Transverse colon (tissue), 4 donors: Measurements from ENCODE around the gene TMEM88. TPM values are rescaled to one million over a fixed set of nuclear protein-coding genes. Genes with fewer than 3 reads are reported as not detected.

ENCODE experiments used
- DNase-seq: peaks from one replicate; pipeline ENCODE4 v3.0.0-alpha.2; 2019
- H3K27ac ChIP-seq, 4 donors: fragments of 200-600 bp; sonication (generic); 2 replicates each; pipeline ENCODE4 v1.5.1; 2016 to 2018; ENCODE audit warnings: inconsistent platforms in 4 of 4
- H3K27me3 ChIP-seq: fragments of 200-600 bp; sonication (generic); 2 replicates; pipeline ENCODE4 v1.5.1; 2017; ENCODE audit warnings: inconsistent platforms
- H3K36me3 ChIP-seq, 4 donors: fragments of 200-600 bp; sonication (generic); 2 replicates each; pipeline ENCODE4 v1.5.1; 2017 to 2019; ENCODE audit warnings: inconsistent platforms in 4 of 4
- H3K4me1 ChIP-seq, 4 donors: fragments of 200-600 bp; sonication (generic); 2 replicates each; pipeline ENCODE4 v1.5.1; 2017 to 2020; ENCODE audit warnings: inconsistent platforms in 4 of 4
- H3K4me3 ChIP-seq, 4 donors: fragments of 200-600 bp; sonication (generic); 1 replicate in 1 of 4; 2 replicates in 3 of 4; pipeline versions ENCODE4 v1.5.1 to v1.6.1; 2017 to 2019; ENCODE audit warnings: inconsistent platforms in 4 of 4
- H3K9me3 ChIP-seq, 2 donors: fragments of 200-600 bp; sonication (generic); 2 replicates each; pipeline ENCODE4 v1.5.1; 2017 to 2019; ENCODE audit warnings: inconsistent platforms in 2 of 2
- EP300 ChIP-seq: sonication (generic); formaldehyde crosslinking; IDR thresholded peaks from one replicate; pipeline ENCODE4 v1.6.1; 2017; ENCODE audit warnings: antibody characterized with exemption, low read depth
- POLR2A ChIP-seq: fragments of 450-650 bp; IDR thresholded peaks from one replicate; pipeline ENCODE4 v1.6.1; 2016; ENCODE audit warnings: antibody characterized with exemption, mild to moderate bottlenecking, moderate library complexity
- POLR2AphosphoS5 ChIP-seq, 3 donors: sonication (generic); formaldehyde crosslinking; IDR thresholded peaks; one replicate each; pipeline ENCODE4 v1.6.1; 2016; ENCODE audit warnings: antibody characterized with exemption in 3 of 3
- whole genome bisulfite sequencing, 2 donors: methylation state at CpG; one replicate each; pipeline ENCODE4 v1.1.5; 2018; ENCODE audit warnings: low coverage in 1 of 2; 5-methylcytosine and 5-hydroxymethylcytosine counted together
- in situ Hi-C, 4 donors: fragments of 200-750 bp; cut with MboI; loops; one replicate each; pipeline versions ENCODE4 v1.15.0 to v1.15.1; 2017; ENCODE audit warnings: low sequenced_read_pairs in 3 of 4, low pct_ligation_motif_present in 1 of 4, low pct_unique_long_range_greater_than_20kb in 1 of 4
- intact Hi-C: fragments of 100-400 bp; cut with DNase I; formaldehyde crosslinking; loops from one replicate; pipeline ENCODE4 v1.15.1; 2023; ENCODE audit warnings: low total_unique reads
- total RNA-seq, 4 donors: library from RNA; depleted of rRNA; stranded (reverse); fragments of >200 nt; gene quantifications; one replicate each; pipeline ENCODE4 v1.1.0, GENCODE V29; 2016
- TF ChIP-seq, protein P1 (sequence below), 5 experiments: fragments of 200-600 bp in 3 of 5; fragments of 450-650 bp in 2 of 5; sonication (generic) in 3 of 5; IDR thresholded peaks; 1 replicate in 2 of 5; 2 replicates in 3 of 5; pipeline ENCODE4 v1.5.1; 2016 to 2017; ENCODE audit warnings: antibody characterized with exemption in 5 of 5, inconsistent platforms in 3 of 5, mild to moderate bottlenecking in 2 of 5, moderate library complexity in 1 of 5

Gene TMEM88
- total RNA-seq, 4 donors from 2014 or later, result 2.4 to 13.1 (median 6.8) TPM

DNA sequence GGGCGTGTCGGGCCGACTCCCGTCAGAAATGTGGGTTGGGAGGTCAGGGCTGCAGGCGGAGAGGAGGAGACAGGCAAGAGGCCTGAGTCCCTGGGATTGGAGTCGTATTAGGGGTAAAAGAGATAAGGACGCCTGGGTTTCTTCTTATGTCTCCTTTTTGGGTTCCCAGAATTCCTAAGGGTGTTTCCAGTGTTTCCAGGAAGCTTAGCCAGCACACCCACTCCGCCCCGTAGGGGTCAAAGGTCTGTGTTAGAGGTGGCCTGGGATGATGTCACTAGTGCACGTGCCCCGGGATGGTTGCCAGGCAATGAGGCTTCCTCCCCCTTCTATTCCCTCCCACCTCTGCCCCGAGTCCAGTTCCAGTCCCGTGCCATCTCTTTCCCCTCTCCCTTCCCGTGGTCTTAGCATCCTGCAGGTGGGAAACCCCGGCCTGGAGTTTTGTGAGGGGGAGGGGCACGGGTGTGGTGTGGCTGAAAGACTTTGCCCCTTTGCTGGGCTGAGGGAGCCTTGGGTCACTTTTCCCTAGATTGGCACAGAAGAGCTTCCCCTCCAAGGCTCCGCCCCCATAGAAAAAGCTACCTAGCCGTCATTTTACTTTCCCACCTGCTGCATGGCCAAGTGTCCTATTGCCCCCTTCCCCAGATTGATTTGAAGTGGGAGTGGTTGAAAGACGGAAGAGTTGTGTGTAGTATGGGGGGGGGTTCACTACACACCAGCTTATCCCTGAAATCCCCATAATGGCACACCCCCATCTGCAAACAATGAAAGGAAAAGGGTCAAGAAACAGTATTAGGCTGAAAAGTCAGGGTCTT, 18.1 kb upstream of the TMEM88 start:
- in situ Hi-C loops (no loop called here), intact Hi-C loops (no loop called here)
- peak overlapping the region; percentile 54 to 79 (median 67) for H3K4me3 ChIP-seq
- DNase-seq, result peak; percentile 98
- H3K27ac ChIP-seq, result peak overlapping the region; percentile 97 to 99 (median 99)
- peak; percentile 57 to 77 (median 75) for TF ChIP-seq POLR2AphosphoS5 (IDR thresholded peaks at IDR 0.05)
- TF ChIP-seq EP300, result peak; percentile 93
- TF ChIP-seq POLR2A, result no peak
- H3K4me1 ChIP-seq, result peaks cover 37 to 75% (median 55%) of the 10 kb centered on the region in 4 donors
- no peaks in the 10 kb centered on the region for H3K36me3 ChIP-seq
- WGBS, 2 donors, result 1 to 8% methylated on average over 4 to 19 of the region's 19 CpGs
- H3K9me3 ChIP-seq, result no peaks in the 10 kb centered on the region
- no peaks in the 10 kb centered on the region for H3K27me3 ChIP-seq

DNA sequence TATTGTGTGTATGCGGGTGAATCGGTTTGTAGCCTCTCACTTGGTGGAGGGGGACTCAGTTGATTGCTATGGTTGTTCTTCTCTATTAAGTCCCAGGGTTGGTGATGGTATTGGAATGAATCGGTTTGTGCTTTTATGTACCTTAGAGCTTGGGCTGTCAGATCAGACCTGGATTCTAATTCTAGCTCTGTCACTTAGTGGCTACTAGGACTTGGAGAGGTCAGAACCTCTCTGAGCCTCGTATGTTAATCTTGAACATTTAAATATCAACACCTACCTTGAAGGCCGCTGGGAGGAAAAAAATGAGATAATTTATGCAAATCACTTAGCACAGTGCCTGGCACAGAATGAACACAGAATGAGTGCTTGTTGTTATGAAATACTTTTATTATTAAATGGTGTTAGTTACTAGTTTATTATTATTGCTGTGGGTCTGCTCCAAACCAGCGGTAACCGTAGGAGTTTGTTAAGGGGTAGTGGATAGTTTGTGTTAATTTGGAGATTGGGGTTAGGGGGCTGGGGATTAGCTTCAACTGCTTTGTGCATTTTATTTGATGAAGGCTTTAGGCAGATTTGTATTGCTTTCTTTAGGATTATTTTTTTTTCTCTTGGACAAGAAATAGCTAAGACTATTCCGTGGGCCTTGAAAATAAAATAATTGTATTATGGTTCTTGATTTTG, 17.3 kb upstream of the TMEM88 start:
- H3K27ac ChIP-seq, result peak overlapping the region; percentile 97 to 99 (median 99)
- H3K4me3 ChIP-seq, result peak overlapping the region in 3 of 4 donors; percentile 20 to 79 (median 54)
- H3K27me3 ChIP-seq, result no peaks in the 10 kb centered on the region
- in situ Hi-C loops, result no loop called here
- no peaks in the 10 kb centered on the region for H3K9me3 ChIP-seq
- intact Hi-C loops, result no loop called here
- DNase-seq, result no peak
- TF ChIP-seq, protein P1, sequence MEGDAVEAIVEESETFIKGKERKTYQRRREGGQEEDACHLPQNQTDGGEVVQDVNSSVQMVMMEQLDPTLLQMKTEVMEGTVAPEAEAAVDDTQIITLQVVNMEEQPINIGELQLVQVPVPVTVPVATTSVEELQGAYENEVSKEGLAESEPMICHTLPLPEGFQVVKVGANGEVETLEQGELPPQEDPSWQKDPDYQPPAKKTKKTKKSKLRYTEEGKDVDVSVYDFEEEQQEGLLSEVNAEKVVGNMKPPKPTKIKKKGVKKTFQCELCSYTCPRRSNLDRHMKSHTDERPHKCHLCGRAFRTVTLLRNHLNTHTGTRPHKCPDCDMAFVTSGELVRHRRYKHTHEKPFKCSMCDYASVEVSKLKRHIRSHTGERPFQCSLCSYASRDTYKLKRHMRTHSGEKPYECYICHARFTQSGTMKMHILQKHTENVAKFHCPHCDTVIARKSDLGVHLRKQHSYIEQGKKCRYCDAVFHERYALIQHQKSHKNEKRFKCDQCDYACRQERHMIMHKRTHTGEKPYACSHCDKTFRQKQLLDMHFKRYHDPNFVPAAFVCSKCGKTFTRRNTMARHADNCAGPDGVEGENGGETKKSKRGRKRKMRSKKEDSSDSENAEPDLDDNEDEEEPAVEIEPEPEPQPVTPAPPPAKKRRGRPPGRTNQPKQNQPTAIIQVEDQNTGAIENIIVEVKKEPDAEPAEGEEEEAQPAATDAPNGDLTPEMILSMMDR (IDR thresholded peaks at IDR 0.05), result peak in 2 of 5 experiments; percentile 15 to 25
- no peak for TF ChIP-seq POLR2AphosphoS5 (IDR thresholded peaks at IDR 0.05)
- TF ChIP-seq POLR2A, result peak; percentile 37
- peaks cover 37 to 79% (median 55%) of the 10 kb centered on the region in 4 donors for H3K4me1 ChIP-seq
- no peaks in the 10 kb centered on the region for H3K36me3 ChIP-seq
- 0 to 9% methylated on average over 5 to 8 of the region's 8 CpGs for WGBS, 2 donors

DNA sequence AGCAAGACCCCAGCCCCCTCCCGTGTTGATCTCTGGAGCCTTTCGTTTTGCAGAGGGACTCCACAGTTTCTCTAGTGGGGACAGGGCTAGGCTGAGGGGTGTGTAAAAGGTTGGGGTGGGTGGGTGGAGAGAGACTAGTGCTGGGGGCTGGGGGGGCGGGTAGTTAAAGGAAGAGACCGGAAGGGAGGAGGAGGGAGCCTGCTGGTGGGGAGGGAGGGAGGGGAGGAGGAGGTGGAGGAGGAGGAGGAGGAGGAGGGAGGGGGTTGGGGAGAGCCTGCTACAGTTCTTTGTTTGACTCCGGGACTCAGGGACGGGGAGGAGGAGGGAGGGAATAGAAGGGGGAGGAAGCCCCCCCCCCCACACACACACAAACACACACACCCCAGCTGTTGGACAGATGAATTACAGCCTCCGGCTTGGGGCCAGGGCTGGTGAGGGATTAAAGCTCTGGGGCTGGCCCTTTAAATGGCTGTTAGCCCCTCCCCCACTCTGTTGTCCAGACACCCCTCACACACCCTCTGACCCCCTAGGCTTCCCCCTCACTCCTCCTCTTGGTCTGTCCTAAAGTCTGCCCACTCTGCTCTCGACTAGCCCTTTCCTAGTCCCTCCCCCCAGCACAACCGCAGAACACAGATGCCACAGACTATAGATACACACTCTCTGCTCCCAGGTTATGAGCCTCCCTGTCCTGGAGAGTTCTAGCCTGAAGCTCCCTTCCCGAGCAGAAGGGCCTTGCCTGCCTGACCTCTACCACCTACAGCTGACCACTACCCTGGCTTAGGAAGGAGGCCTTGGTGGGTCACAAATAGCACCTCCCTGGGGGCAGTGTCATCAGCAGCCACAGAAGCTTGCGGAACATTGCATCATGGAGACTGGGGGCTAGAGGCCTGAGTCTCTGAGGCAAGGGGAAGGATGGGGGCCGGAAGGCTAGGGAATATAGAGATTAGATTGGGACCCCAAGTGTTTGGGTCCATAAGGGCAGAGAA, 16.5 kb upstream of the TMEM88 start:
- Histone ChIP-seq H3K9me3 (no peaks in the 10 kb centered on the region), H3K27me3 (no peaks in the 10 kb centered on the region), H3K36me3 (no peaks in the 10 kb centered on the region), H3K27ac (peak overlapping the region; percentile 97 to 99 (median 99)), H3K4me1 (peaks cover 37 to 84% (median 51%) of the 10 kb centered on the region in 4 donors), H3K4me3 (peak overlapping the region in 3 of 4 donors; percentile 11 to 79 (median 20))
- TF ChIP-seq, protein P1 (IDR thresholded peaks at IDR 0.05), result no peak
- TF ChIP-seq EP300 (no peak), POLR2AphosphoS5 (IDR thresholded peaks at IDR 0.05) (no peak), POLR2A (no peak)
- WGBS, 2 donors, result 17 to 22% methylated on average over 1 to 9 of the region's 12 CpGs
- in situ Hi-C loops, result no loop called here
- DNase-seq, result peak; percentile 53
- intact Hi-C loops, result no loop called here

DNA sequence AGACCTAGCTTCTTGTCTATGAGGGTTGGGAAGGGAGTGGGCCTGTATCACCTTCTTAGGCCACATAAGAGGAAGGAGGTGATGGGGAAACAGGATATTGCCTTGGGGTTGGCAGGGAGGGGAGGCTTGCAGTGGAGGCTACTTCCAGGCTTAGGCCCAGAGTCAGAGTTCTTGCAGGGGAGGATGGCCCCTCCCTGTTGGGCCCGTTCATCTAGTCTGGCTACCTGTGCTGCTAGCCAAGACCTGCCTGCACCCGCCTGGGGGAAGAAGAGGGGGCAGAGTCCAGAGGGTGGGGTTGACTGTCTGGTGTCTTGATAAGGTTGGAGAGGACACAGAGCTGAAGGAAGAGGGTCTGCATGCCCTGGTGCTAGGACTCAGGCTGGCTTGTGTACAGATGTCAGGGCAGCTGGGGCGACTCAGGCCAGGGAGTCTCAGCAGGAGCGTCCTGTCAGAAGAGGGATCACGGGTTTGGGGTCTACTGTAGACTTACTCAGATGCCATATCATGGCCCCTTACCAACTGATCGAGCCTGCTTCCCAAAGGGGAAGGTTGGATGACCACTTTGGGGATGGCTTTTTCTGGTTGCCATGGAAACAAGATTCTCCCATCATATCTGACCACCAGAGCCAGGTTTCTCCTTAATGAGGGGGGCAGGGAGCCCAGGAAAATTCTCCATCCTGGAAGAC, 15.5 kb upstream of the TMEM88 start:
- Histone ChIP-seq H3K27me3 (no peaks in the 10 kb centered on the region), H3K9me3 (no peaks in the 10 kb centered on the region), H3K36me3 (no peaks in the 10 kb centered on the region), H3K4me3 (peak overlapping the region in 2 of 4 donors; percentile 20 to 79), H3K4me1 (peaks cover 37 to 87% (median 49%) of the 10 kb centered on the region in 4 donors), H3K27ac (peak overlapping the region; percentile 97 to 99 (median 99))
- 66% methylated on average over 6 of the region's 6 CpGs; no CpG with 5 or more reads in 1 of the 2 donors for WGBS, 2 donors
- intact Hi-C loops (no loop called here), in situ Hi-C loops (no loop called here)
- peak; percentile 88 for DNase-seq
- no peak for TF ChIP-seq EP300
- TF ChIP-seq POLR2AphosphoS5 (IDR thresholded peaks at IDR 0.05), result peak in 2 of 3 donors; percentile 37 to 79
